ENCODE measurements around the gene PHGDH. TPM values are rescaled to one million over a fixed set of nuclear protein-coding genes. Genes with fewer than 3 reads are reported as not detected.

PHGDH gene
- total RNA-seq, 1 donor from 2014 or later = 0.64 TPM

- no peak for DNase-seq (ENCODE audit: low read depth in 2 of 2)
Observed at GRCh38 chr1:119790451-119791198, 78.9 kb downstream of the PHGDH start.

- no peak for DNase-seq (ENCODE audit: low read depth in 2 of 2)
Observed at GRCh38 chr1:119791377-119791776, 79.6 kb downstream of the PHGDH start.

Other genes with a start within 250 kb of the PHGDH start
- not detected in 2 replicates for gene HSD3B1, start 204.7 kb upstream of the PHGDH start, total RNA-seq
- gene ZNF697, start 63.7 kb upstream of the PHGDH start, total RNA-seq = 16.8 and 21.9 TPM in 2 replicates
- gene HMGCS2, start 57.0 kb downstream of the PHGDH start, total RNA-seq = not detected in 2 replicates
- gene REG4, start 99.5 kb downstream of the PHGDH start, total RNA-seq = not detected in 2 replicates
- not detected in 2 replicates for gene ADAM30, start 184.6 kb downstream of the PHGDH start, total RNA-seq